DOHH2 (cell line): ENCODE results near the gene NKAIN2.

Experiments
- H3F3A ChIP-seq: fragments of 200-600 bp; sonication (generic), shearing (Covaris generic); 2 replicates; pipeline ENCODE4 v1.6.0; 2016; ENCODE audit warnings: antibody characterized with exemption, mild to moderate bottlenecking; ENCODE audit not compliant: control insufficient read depth, insufficient read depth
- H3K27ac ChIP-seq: fragments of 200-600 bp; sonication (generic); 2 replicates; pipeline ENCODE4 v1.5.1; 2014; ENCODE audit warnings: low read depth, mild to moderate bottlenecking, low read length, moderate library complexity
- H3K27me3 ChIP-seq: fragments of 200-600 bp; sonication (generic); 2 replicates; pipeline ENCODE4 v1.6.1; 2014; ENCODE audit warnings: mild to moderate bottlenecking, low read length, mixed read lengths; ENCODE audit not compliant: control insufficient read depth
- H3K36me3 ChIP-seq: fragments of 200-600 bp; sonication (generic); 2 replicates; pipeline ENCODE4 v1.6.1; 2014; ENCODE audit warnings: mild to moderate bottlenecking, low read length, moderate library complexity, mixed read lengths; ENCODE audit not compliant: control insufficient read depth
- H3K4me1 ChIP-seq: fragments of 200-600 bp; sonication (generic); 2 replicates; pipeline ENCODE4 v1.6.1; 2014; ENCODE audit warnings: mild to moderate bottlenecking, low read length, mixed read lengths; ENCODE audit not compliant: control insufficient read depth
- H3K4me2 ChIP-seq: fragments of 200-600 bp; sonication (generic); 2 replicates; pipeline ENCODE4 v1.6.0; 2014; ENCODE audit warnings: mild to moderate bottlenecking, low read length, moderate library complexity
- H3K4me3 ChIP-seq: fragments of 200-600 bp; sonication (generic); 2 replicates; pipeline ENCODE4 v1.5.1; 2014; ENCODE audit warnings: mild to moderate bottlenecking, low read length, mixed read lengths
- H3K79me2 ChIP-seq: fragments of 200-600 bp; sonication (generic); 2 replicates; pipeline ENCODE4 v1.6.1; 2014; ENCODE audit warnings: mild to moderate bottlenecking, low read length, mixed read lengths; ENCODE audit not compliant: control insufficient read depth
- H3K9me2 ChIP-seq: fragments of 200-600 bp; sonication (generic); replicated peaks from 2 replicates; pipeline ENCODE4 v1.6.1; 2014; ENCODE audit warnings: mild to moderate bottlenecking, low read length, mixed read lengths; ENCODE audit not compliant: control insufficient read depth
- H3K9me3 ChIP-seq: fragments of 200-600 bp; sonication (generic); 2 replicates; pipeline ENCODE4 v1.6.1; 2014; ENCODE audit warnings: antibody characterized with exemption, low read length, mixed read lengths; ENCODE audit not compliant: control insufficient read depth, insufficient read depth
- H4K20me1 ChIP-seq: fragments of 200-600 bp; sonication (generic); 2 replicates; pipeline ENCODE4 v1.6.0; 2014; ENCODE audit warnings: low read depth, mild to moderate bottlenecking, antibody characterized with exemption, low read length, moderate library complexity; ENCODE audit not compliant: control insufficient read depth, insufficient read depth
- EZH2phosphoT487 ChIP-seq: fragments of 200-600 bp; sonication (generic); IDR thresholded peaks from 2 replicates; pipeline ENCODE4 v1.6.1; 2017; ENCODE audit warnings: borderline replicate concordance, mild to moderate bottlenecking, antibody characterized with exemption, low read length, moderate library complexity, mixed read lengths
- TF ChIP-seq, protein P1 (sequence below): fragments of 200-600 bp; sonication (generic); IDR thresholded peaks from one replicate; pipeline ENCODE4 v1.5.1; 2014; ENCODE audit warnings: antibody characterized with exemption, mild to moderate bottlenecking, low read depth, low read length; ENCODE audit not compliant: poor library complexity, severe bottlenecking

NKAIN2 gene

GRCh38 chr6:124830506-124830905 lies 1026.8 kb downstream of the NKAIN2 start:
- Histone ChIP-seq H3K27ac (no peak overlapping the region), H3K4me2 (no peak overlapping the region), H4K20me1 (no peaks in the 10 kb centered on the region), H3K79me2 (no peaks in the 10 kb centered on the region), H3K27me3 (no peaks in the 10 kb centered on the region), H3K9me2 (no peaks in the 10 kb centered on the region), H3K4me1 (no peaks in the 10 kb centered on the region), H3K4me3 (no peak overlapping the region), H3K36me3 (no peaks in the 10 kb centered on the region), H3K9me3 (no peaks in the 10 kb centered on the region), H3F3A (no peaks in the 10 kb centered on the region)
- TF ChIP-seq EZH2phosphoT487 = no peak
- TF ChIP-seq, protein P1, sequence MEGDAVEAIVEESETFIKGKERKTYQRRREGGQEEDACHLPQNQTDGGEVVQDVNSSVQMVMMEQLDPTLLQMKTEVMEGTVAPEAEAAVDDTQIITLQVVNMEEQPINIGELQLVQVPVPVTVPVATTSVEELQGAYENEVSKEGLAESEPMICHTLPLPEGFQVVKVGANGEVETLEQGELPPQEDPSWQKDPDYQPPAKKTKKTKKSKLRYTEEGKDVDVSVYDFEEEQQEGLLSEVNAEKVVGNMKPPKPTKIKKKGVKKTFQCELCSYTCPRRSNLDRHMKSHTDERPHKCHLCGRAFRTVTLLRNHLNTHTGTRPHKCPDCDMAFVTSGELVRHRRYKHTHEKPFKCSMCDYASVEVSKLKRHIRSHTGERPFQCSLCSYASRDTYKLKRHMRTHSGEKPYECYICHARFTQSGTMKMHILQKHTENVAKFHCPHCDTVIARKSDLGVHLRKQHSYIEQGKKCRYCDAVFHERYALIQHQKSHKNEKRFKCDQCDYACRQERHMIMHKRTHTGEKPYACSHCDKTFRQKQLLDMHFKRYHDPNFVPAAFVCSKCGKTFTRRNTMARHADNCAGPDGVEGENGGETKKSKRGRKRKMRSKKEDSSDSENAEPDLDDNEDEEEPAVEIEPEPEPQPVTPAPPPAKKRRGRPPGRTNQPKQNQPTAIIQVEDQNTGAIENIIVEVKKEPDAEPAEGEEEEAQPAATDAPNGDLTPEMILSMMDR = no peak

GRCh38 chr6:124854338-124854922 lies 1050.8 kb downstream of the NKAIN2 start:
- no peaks in the 10 kb centered on the region for H3K9me2 ChIP-seq
- no peak for TF ChIP-seq EZH2phosphoT487
- TF ChIP-seq, protein P1 = no peak
- H3K27ac ChIP-seq = no peak overlapping the region

DNA sequence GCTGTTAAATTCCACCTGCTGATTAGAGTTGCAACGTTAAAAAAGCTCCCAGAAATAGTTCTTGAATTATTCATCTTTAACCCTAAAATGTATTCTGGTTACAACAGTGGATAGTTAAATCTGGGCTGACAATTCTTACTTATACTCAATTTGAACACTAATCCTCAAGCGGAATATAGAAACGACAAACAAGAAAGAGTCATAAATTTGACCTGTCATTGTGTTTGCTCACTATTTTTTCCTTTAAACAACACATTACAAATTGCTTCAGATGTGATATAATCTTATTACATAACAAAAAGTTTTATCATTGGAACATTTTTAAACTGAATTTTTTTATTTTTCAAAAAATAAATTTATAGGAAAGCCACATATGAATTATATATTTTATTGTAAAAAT lies 1054.1 kb downstream of the NKAIN2 start:
- no peaks in the 10 kb centered on the region for H3K27me3 ChIP-seq
- no peak overlapping the region for H3K4me2 ChIP-seq
- no peaks in the 10 kb centered on the region for H3K79me2 ChIP-seq
- no peaks in the 10 kb centered on the region for H3F3A ChIP-seq
- TF ChIP-seq, protein P1 = no peak
- no peak for TF ChIP-seq EZH2phosphoT487
- H3K9me3 ChIP-seq = no peaks in the 10 kb centered on the region
- H3K4me1 ChIP-seq = no peaks in the 10 kb centered on the region
- no peaks in the 10 kb centered on the region for H3K36me3 ChIP-seq
- H3K27ac ChIP-seq = no peak overlapping the region
- no peaks in the 10 kb centered on the region for H3K9me2 ChIP-seq
- H3K4me3 ChIP-seq = no peak overlapping the region
- no peaks in the 10 kb centered on the region for H4K20me1 ChIP-seq

More at GRCh38 chr6:124854338-124854922, 1050.8 kb downstream of the NKAIN2 start:
- Histone ChIP-seq H3K36me3 (no peaks in the 10 kb centered on the region), H3K4me1 (no peaks in the 10 kb centered on the region), H3F3A (no peaks in the 10 kb centered on the region), H3K79me2 (no peaks in the 10 kb centered on the region), H4K20me1 (no peaks in the 10 kb centered on the region), H3K9me3 (no peaks in the 10 kb centered on the region), H3K4me2 (no peak overlapping the region), H3K27me3 (no peaks in the 10 kb centered on the region), H3K4me3 (no peak overlapping the region)

- Histone ChIP-seq H3K9me2 (no peaks in the 10 kb centered on the region), H3K36me3 (no peaks in the 10 kb centered on the region), H3K79me2 (no peaks in the 10 kb centered on the region), H3K27me3 (no peaks in the 10 kb centered on the region), H4K20me1 (no peaks in the 10 kb centered on the region), H3K4me3 (no peak overlapping the region), H3K4me2 (no peak overlapping the region), H3F3A (no peaks in the 10 kb centered on the region), H3K27ac (no peak overlapping the region), H3K4me1 (no peaks in the 10 kb centered on the region), H3K9me3 (no peaks in the 10 kb centered on the region)
- TF ChIP-seq EZH2phosphoT487 = no peak
- TF ChIP-seq, protein P1 = no peak
Observed at GRCh38 chr6:124858564-124858963, 1054.9 kb downstream of the NKAIN2 start.
